Stimulated activated naive CD8-positive, alpha-beta T cell treated with anti-CD3 and anti-CD28 coated beads, Interleukin-15, Interleukin-2, amounts not matched to agents 100 U/mL and 50 U/mL, for 24 hours (primary cell): Measurements from ENCODE around the gene SCP2.

ENCODE experiments used
- ATAC-seq: fragments of 150-1000 bp; cut with Tn5 transposase; one replicate; pipeline ENCODE4 v1.10.0; 2021
- DNase-seq: peaks from one replicate; pipeline ENCODE4 v3.0.0; 2021

The SCP2 gene

GRCh38 chr1:53068314-53069099 is 141.4 kb downstream of the SCP2 start:
- DNase-seq: no peak
- ATAC-seq: no peak

GRCh38 chr1:53069265-53069662 is 142.2 kb downstream of the SCP2 start:
- DNase-seq (no peak), ATAC-seq (no peak)

- ATAC-seq (no peak), DNase-seq (no peak)
Measured at GRCh38 chr1:53069663-53070327, 142.7 kb downstream of the SCP2 start.

- ATAC-seq (no peak), DNase-seq (no peak)
Measured at GRCh38 chr1:53070621-53071020, 143.5 kb downstream of the SCP2 start.

GRCh38 chr1:53071167-53071865 is 144.2 kb downstream of the SCP2 start:
- ATAC-seq (no peak), DNase-seq (no peak)

GRCh38 chr1:53071915-53072314 is 144.8 kb downstream of the SCP2 start:
- DNase-seq: no peak
- no peak for ATAC-seq

- ATAC-seq (no peak), DNase-seq (no peak)
Measured at GRCh38 chr1:53073287-53073686, 146.2 kb downstream of the SCP2 start.

- ATAC-seq (no peak), DNase-seq (no peak)
Measured at GRCh38 chr1:53073868-53074311, 146.8 kb downstream of the SCP2 start.

- DNase-seq (no peak), ATAC-seq (no peak)
Measured at GRCh38 chr1:53074313-53075154, 147.5 kb downstream of the SCP2 start.

GRCh38 chr1:53075206-53075605 is 148.1 kb downstream of the SCP2 start:
- ATAC-seq: no peak
- no peak for DNase-seq

- no peak for ATAC-seq
- DNase-seq: no peak
Measured at GRCh38 chr1:53075761-53076163, 148.7 kb downstream of the SCP2 start.

- ATAC-seq (no peak), DNase-seq (no peak)
Measured at GRCh38 chr1:53076165-53076564, 149.1 kb downstream of the SCP2 start.

GRCh38 chr1:53076721-53077598 is 149.9 kb downstream of the SCP2 start:
- ATAC-seq (no peak), DNase-seq (no peak)

GRCh38 chr1:53077599-53077965 is 150.5 kb downstream of the SCP2 start:
- ATAC-seq: no peak

GRCh38 chr1:53078333-53079101 is 151.4 kb downstream of the SCP2 start:
- DNase-seq: no peak
- no peak for ATAC-seq

More at GRCh38 chr1:53077599-53077965, 150.5 kb downstream of the SCP2 start:
- no peak for DNase-seq

- ATAC-seq: no peak
Measured at GRCh38 chr1:53079251-53079650, 152.2 kb downstream of the SCP2 start.

GRCh38 chr1:53080041-53080440 is 153.0 kb downstream of the SCP2 start:
- ATAC-seq (no peak), DNase-seq (no peak)

More at GRCh38 chr1:53079251-53079650, 152.2 kb downstream of the SCP2 start:
- DNase-seq: no peak

GRCh38 chr1:53080769-53081168 is 153.7 kb downstream of the SCP2 start:
- DNase-seq (no peak), ATAC-seq (no peak)

GRCh38 chr1:53081384-53082066 is 154.4 kb downstream of the SCP2 start:
- DNase-seq (no peak), ATAC-seq (no peak)
